GM19328 (cell line): ENCODE results near the gene NUCB1.
"Not testable (repeated sequence)": the region's sequence is repeated elsewhere in the genome, so short reads cannot be mapped to it uniquely, and the experiment has no call there.

Experiments used
- ATAC-seq: cut with Tn5 transposase; IDR thresholded peaks from one replicate; pipeline ENCODE4 v1.9.1; 2021; ENCODE audit warnings: mild to moderate bottlenecking, moderate library complexity; ENCODE audit not compliant: unreplicated experiment

The NUCB1 gene

GRCh38 chr19:48873476-48874302, 26.4 kb upstream of the NUCB1 start:
- ATAC-seq: no peak

- ATAC-seq: no peak
Observed at GRCh38 chr19:48874303-48875135, 25.6 kb upstream of the NUCB1 start.

GRCh38 chr19:48876043-48876981, 23.8 kb upstream of the NUCB1 start:
- not testable (repeated sequence) for ATAC-seq

GRCh38 chr19:48877855-48878195, 22.3 kb upstream of the NUCB1 start:
- no peak for ATAC-seq

GRCh38 chr19:48878196-48879024, 21.7 kb upstream of the NUCB1 start:
- no peak for ATAC-seq

- ATAC-seq: no peak
Observed at GRCh38 chr19:48879025-48879637, 21.0 kb upstream of the NUCB1 start.

- ATAC-seq: not testable (repeated sequence)
Observed at GRCh38 chr19:48879696-48880095, 20.4 kb upstream of the NUCB1 start.

- ATAC-seq: no peak
Observed at GRCh38 chr19:48881741-48882657, 18.1 kb upstream of the NUCB1 start.

GRCh38 chr19:48883726-48884125, 16.4 kb upstream of the NUCB1 start:
- ATAC-seq: no peak

GRCh38 chr19:48887861-48888612, 12.1 kb upstream of the NUCB1 start:
- ATAC-seq: no peak

GRCh38 chr19:48889496-48889895, 10.6 kb upstream of the NUCB1 start:
- ATAC-seq: not testable (repeated sequence)

- no peak for ATAC-seq
Observed at GRCh38 chr19:48890551-48890950, 9.6 kb upstream of the NUCB1 start.

GRCh38 chr19:48895226-48895625, 4.9 kb upstream of the NUCB1 start:
- ATAC-seq: no peak

- ATAC-seq: no peak
Observed at GRCh38 chr19:48896191-48896720, 3.9 kb upstream of the NUCB1 start.

GRCh38 chr19:48897181-48897580, 2.9 kb upstream of the NUCB1 start:
- ATAC-seq: no peak

GRCh38 chr19:48899386-48899749, 744 bp upstream of the NUCB1 start:
- ATAC-seq: not testable (repeated sequence)

GRCh38 chr19:48900477-48901406, 630 bp downstream of the NUCB1 start:
- peak; percentile 10 for ATAC-seq
